Small intestine (tissue), 7 donors: ENCODE data around the gene PRKN. TPM values are rescaled to one million over a fixed set of nuclear protein-coding genes. Genes with fewer than 3 reads are reported as not detected.

Experiments used
- DNase-seq, 2 donors: peaks; one replicate each; pipeline versions ENCODE4 v3.0.0 to v3.0.0-alpha.2; 2013
- FAIRE-seq: peaks from 2 replicates; lab custom pipeline; 2012; peaks lifted over from hg19 to GRCh38; lab: Jason Lieb, UNC
- H3K27ac ChIP-seq, 3 donors: one replicate each; pipeline ENCODE4 v1.5.1; 2013; ENCODE audit warnings: low read length in 2 of 3, mild to moderate bottlenecking in 2 of 3, control low read depth in 1 of 3, inconsistent platforms in 1 of 3, low read depth in 1 of 3, moderate library complexity in 1 of 3
- H3K27me3 ChIP-seq, 3 donors: one replicate each; pipeline ENCODE4 v1.6.1; 2013; ENCODE audit warnings: low read length in 3 of 3, inconsistent platforms in 1 of 3; ENCODE audit not compliant: control insufficient read depth in 3 of 3, insufficient read depth in 3 of 3
- H3K36me3 ChIP-seq, 3 donors: one replicate each; pipeline ENCODE4 v1.6.1; 2013; ENCODE audit warnings: low read length in 3 of 3, inconsistent platforms in 1 of 3, low read depth in 1 of 3, mild to moderate bottlenecking in 1 of 3, moderate library complexity in 1 of 3; ENCODE audit not compliant: control insufficient read depth in 3 of 3, insufficient read depth in 2 of 3
- H3K4me1 ChIP-seq, 3 donors: one replicate each; pipeline ENCODE4 v1.6.1; 2013; ENCODE audit warnings: low read length in 2 of 3, inconsistent platforms in 1 of 3, low read depth in 1 of 3, mild to moderate bottlenecking in 1 of 3, moderate library complexity in 1 of 3; ENCODE audit not compliant: control insufficient read depth in 3 of 3, insufficient read depth in 2 of 3
- H3K4me3 ChIP-seq, 3 donors: one replicate each; pipeline ENCODE4 v1.5.1; 2013; ENCODE audit warnings: low read length in 3 of 3, control low read depth in 1 of 3, inconsistent platforms in 1 of 3, low read depth in 1 of 3, mild to moderate bottlenecking in 1 of 3, moderate library complexity in 1 of 3
- H3K9me3 ChIP-seq, 2 donors: one replicate each; pipeline ENCODE4 v1.6.1; 2013; ENCODE audit warnings: low read depth in 1 of 2, low read length in 1 of 2; ENCODE audit not compliant: control insufficient read depth in 2 of 2, insufficient read depth in 1 of 2
- WGBS, 3 donors: extraction: QIAGEN DNeasy Blood & Tissue Kit; methylation state at CpG; one replicate each; pipeline ENCODE4 v1.1.7; 2013; 5-methylcytosine and 5-hydroxymethylcytosine counted together
- polyA plus RNA-seq, 4 donors: library from polyadenylated mRNA; stranded (reverse) in 3 of 4; unstranded in 1 of 4; fragments of 200-250 nt in 3 of 4; fragments of 120-200 nt in 1 of 4; gene quantifications; one replicate each; pipeline versions ENCODE4 v1.2.1 to v1.2.3, GENCODE V29; 2013
- donor health status: healthy with polysubstance abuse.
- donor health status: control.
- donor health status: control.
- donor health status: Bipolar disorder and iron deficiency.
- donor health status: healthy.

PRKN gene
- polyA plus RNA-seq, 4 donors: 0.27 to 2.3 (median 1.0) TPM

DNA sequence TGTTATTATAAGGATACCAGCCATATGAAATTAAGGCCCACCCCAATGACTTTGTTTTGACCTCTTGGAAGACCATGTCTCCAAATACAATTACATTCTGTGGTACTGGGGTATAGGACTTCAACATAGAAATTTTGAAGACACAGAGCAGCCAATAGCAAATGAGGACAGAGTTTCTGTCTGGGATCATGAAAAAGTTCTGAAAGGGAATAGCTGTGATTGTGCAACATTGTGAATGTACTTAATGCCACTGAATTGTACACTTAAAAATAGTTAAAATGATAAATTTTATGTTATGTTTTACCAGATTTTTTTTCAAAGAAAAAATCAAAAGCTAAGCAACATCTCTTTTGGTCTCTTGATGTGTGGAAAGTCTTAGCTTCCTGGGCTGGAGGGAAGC lies 1426.7 kb downstream of the PRKN start:
- no peak overlapping the region for H3K4me3 ChIP-seq
- H3K9me3 ChIP-seq: no peaks in the 10 kb centered on the region
- H3K27me3 ChIP-seq: no peaks in the 10 kb centered on the region
- no peaks in the 10 kb centered on the region for H3K4me1 ChIP-seq
- FAIRE-seq (no peak), DNase-seq (no peak)
- no peaks in the 10 kb centered on the region for H3K36me3 ChIP-seq
- no peak overlapping the region for H3K27ac ChIP-seq

DNA sequence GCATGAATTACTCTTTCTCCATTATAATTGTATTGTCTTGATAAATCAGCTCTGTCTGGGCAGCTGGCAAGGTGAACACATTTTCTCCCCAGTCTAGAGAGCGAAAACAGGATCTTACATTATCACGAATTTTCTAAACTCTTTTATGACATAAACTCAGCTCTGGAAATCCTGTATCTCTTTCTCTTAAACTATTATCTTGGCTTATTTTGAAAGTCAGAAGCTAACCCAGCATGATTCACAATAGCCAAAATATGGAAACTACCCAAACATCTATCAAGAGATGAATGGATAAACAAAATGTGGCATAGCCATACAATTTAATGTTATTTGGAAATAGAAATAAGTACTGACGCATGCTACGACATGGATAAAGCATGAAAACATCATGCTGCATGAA lies 1427.8 kb downstream of the PRKN start:
- 86 to 92% (median 89%) methylated on average over 4 of the region's 4 CpGs for whole genome bisulfite sequencing, 3 donors
- FAIRE-seq: no peak
- DNase-seq: no peak
- H3K27ac ChIP-seq: no peak overlapping the region
- no peak overlapping the region for H3K4me3 ChIP-seq
- H3K27me3 ChIP-seq: no peaks in the 10 kb centered on the region
- H3K36me3 ChIP-seq: no peaks in the 10 kb centered on the region
- H3K9me3 ChIP-seq: no peaks in the 10 kb centered on the region
- H3K4me1 ChIP-seq: no peaks in the 10 kb centered on the region

Other genes with a start within 250 kb of the PRKN start
- gene PACRG, start 208 bp upstream of the PRKN start, polyA plus RNA-seq: 1 to 10 TPM in 1 of 4 donors, under 1 TPM in 1, not detected in 2; 0.49 to 1.5 TPM